Suprapubic skin (tissue), 3 donors: Measurements from ENCODE around the gene RNF44.

ENCODE experiments used
- CTCF ChIP-seq, 2 donors: fragments of 200-600 bp in 1 of 2; fragments of 450-650 bp in 1 of 2; sonication (generic) in 1 of 2; IDR thresholded peaks; one replicate each; pipeline ENCODE4 v1.5.1; 2016 to 2019; ENCODE audit warnings: antibody characterized with exemption in 2 of 2, mild to moderate bottlenecking in 1 of 2, moderate library complexity in 1 of 2
- EP300 ChIP-seq: sonication (generic); formaldehyde crosslinking; IDR thresholded peaks from one replicate; pipeline ENCODE4 v1.6.1; 2017; ENCODE audit warnings: antibody characterized with exemption

GRCh38 chr5:176529741-176530141 is 7.5 kb downstream of the RNF44 start:
- TF ChIP-seq EP300 (no peak), CTCF (IDR thresholded peaks at IDR 0.05) (no peak)
